CD4-positive, alpha-beta T cell treated with Interleukin-17A for 4 hours (primary cell): ENCODE data around the gene ZNF335.

Source experiments
- DNase-seq: peaks from one replicate; pipeline ENCODE4 v3.0.0-alpha.2; 2020; ENCODE audit warnings: mixed read lengths

ZNF335 gene

GRCh38 chr20:45951925-45952834 is 19.8 kb downstream of the ZNF335 start:
- DNase-seq = no peak

- no peak for DNase-seq
Observed at GRCh38 chr20:45950330-45950646, 21.7 kb downstream of the ZNF335 start.

GRCh38 chr20:45949542-45950329 is 22.3 kb downstream of the ZNF335 start:
- DNase-seq = no peak

- DNase-seq = no peak
Observed at GRCh38 chr20:45948742-45949541, 23.1 kb downstream of the ZNF335 start.

- DNase-seq = no peak
Observed at GRCh38 chr20:45948261-45948733, 23.7 kb downstream of the ZNF335 start.

- no peak for DNase-seq
Observed at GRCh38 chr20:45947110-45947866, 24.7 kb downstream of the ZNF335 start.

GRCh38 chr20:45946149-45946970 is 25.6 kb downstream of the ZNF335 start:
- no peak for DNase-seq

GRCh38 chr20:45945678-45946148 is 26.3 kb downstream of the ZNF335 start:
- no peak for DNase-seq

GRCh38 chr20:45944965-45945677 is 26.9 kb downstream of the ZNF335 start:
- no peak for DNase-seq

- no peak for DNase-seq
Observed at GRCh38 chr20:45944151-45944964, 27.6 kb downstream of the ZNF335 start.

GRCh38 chr20:45943613-45944012 is 28.4 kb downstream of the ZNF335 start:
- DNase-seq = no peak

- no peak for DNase-seq
Observed at GRCh38 chr20:45940469-45940868, 31.5 kb downstream of the ZNF335 start.

- no peak for DNase-seq
Observed at GRCh38 chr20:45940053-45940452, 31.9 kb downstream of the ZNF335 start.

- DNase-seq = no peak
Observed at GRCh38 chr20:45938727-45939438, 33.1 kb downstream of the ZNF335 start.

GRCh38 chr20:45937765-45938164 is 34.2 kb downstream of the ZNF335 start:
- DNase-seq = no peak

- DNase-seq = peak; percentile 34
Observed at GRCh38 chr20:45935416-45936046, 36.5 kb downstream of the ZNF335 start.

GRCh38 chr20:45934586-45935415 is 37.2 kb downstream of the ZNF335 start, which contains the start of gene PCIF1:
PCIF1 (plus strand) TSS chr20:45934683; CDS start chr20:45939000, 4,317 bp downstream.
- peak; percentile 99 for DNase-seq
